ENCODE data around the gene RFX1.

The RFX1 gene

DNA sequence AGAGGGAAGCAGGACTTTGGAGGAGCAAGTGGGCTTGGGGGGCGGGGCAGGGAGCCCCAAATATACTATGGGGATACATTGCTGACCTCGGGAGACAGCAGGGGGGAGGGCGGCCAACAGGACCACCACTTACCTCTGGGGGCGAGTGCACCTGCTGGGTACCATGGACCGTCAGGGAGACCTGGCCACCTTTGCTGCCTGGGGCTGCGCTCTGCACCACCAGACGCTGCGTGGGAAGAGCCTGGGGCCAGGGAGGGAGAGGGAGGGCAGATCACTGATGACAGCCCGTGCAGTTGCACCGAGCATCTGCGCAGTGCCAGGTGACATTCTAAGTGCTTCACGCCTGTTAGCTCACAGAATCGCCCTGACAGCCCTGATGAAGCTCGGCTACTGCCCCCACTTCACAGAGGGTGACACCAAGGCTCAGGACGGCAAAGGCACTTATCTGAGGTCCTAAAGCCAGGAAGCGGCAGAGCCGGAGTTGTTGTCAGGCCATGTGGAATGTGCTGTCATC lies 24.1 kb downstream of the RFX1 start:
- Histone ChIP-seq H3K27me3 (ENCODE audit: low read depth, low read length) (no peaks in the 10 kb centered on the region), H3K4me2 (ENCODE audit: low read length) (no peak overlapping the region), H3K4me3 (ENCODE audit: low read length) (no peak overlapping the region), H3K27ac (ENCODE audit: low read length) (no peak overlapping the region), H3K4me1 (ENCODE audit: low read length) (peaks cover 21% of the 10 kb centered on the region), H3K79me2 (ENCODE audit: low read length) (no peaks in the 10 kb centered on the region), H4K20me1 (ENCODE audit: insufficient read depth, low read length) (no peaks in the 10 kb centered on the region), H3K9me3 (ENCODE audit: insufficient read depth, low read length) (no peaks in the 10 kb centered on the region), H2AFZ (ENCODE audit: low read depth, low read length) (no peak overlapping the region), H3K9ac (ENCODE audit: low read length) (no peak overlapping the region), H3K36me3 (replicated peaks; ENCODE audit: low read depth, low read length) (peaks cover 3% of the 10 kb centered on the region)
- TF ChIP-seq CTCF (IDR thresholded peaks at IDR 0.05; ENCODE audit: low read depth, low read length) (no peak), EZH2phosphoT487 (IDR thresholded peaks at IDR 0.05; ENCODE audit: low read depth) (no peak)

GRCh38 chr19:13981467-13981866 lies 24.7 kb downstream of the RFX1 start:
- Histone ChIP-seq H3K36me3 (replicated peaks; ENCODE audit: low read depth, low read length) (peaks cover 3% of the 10 kb centered on the region), H3K27ac (ENCODE audit: low read length) (no peak overlapping the region), H3K79me2 (ENCODE audit: low read length) (no peaks in the 10 kb centered on the region), H3K9ac (ENCODE audit: low read length) (no peak overlapping the region), H4K20me1 (ENCODE audit: insufficient read depth, low read length) (no peaks in the 10 kb centered on the region), H3K4me1 (ENCODE audit: low read length) (peaks cover 16% of the 10 kb centered on the region), H2AFZ (ENCODE audit: low read depth, low read length) (no peak overlapping the region), H3K27me3 (ENCODE audit: low read depth, low read length) (no peaks in the 10 kb centered on the region), H3K4me2 (ENCODE audit: low read length) (no peak overlapping the region), H3K4me3 (ENCODE audit: low read length) (no peak overlapping the region), H3K9me3 (ENCODE audit: insufficient read depth, low read length) (no peaks in the 10 kb centered on the region)
- no peak for TF ChIP-seq EZH2phosphoT487 (IDR thresholded peaks at IDR 0.05; ENCODE audit: low read depth)
- no peak for TF ChIP-seq CTCF (IDR thresholded peaks at IDR 0.05; ENCODE audit: low read depth, low read length)

DNA sequence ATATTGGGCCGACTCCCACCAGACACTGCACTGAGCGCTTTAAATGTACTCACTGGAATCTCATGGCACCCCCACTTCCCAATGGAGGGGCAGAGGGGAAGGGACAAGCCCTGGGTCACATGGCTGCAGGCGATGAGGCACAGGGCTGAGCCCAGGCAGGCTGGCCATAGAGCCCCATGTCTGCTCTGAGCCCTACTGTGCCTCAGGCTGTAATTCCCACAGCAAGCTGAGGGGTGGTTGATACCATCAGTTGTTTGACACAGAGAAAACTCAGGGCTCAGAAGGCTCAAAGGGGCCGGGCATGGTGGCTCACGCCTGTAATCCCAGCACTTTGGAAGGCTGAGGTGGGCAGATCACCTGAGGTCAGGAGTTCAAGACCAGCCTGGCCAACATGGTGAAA lies 25.1 kb downstream of the RFX1 start:
- Histone ChIP-seq H3K4me1 (ENCODE audit: low read length) (peaks cover 13% of the 10 kb centered on the region), H4K20me1 (ENCODE audit: insufficient read depth, low read length) (no peaks in the 10 kb centered on the region), H3K36me3 (replicated peaks; ENCODE audit: low read depth, low read length) (peaks cover 3% of the 10 kb centered on the region), H3K4me2 (ENCODE audit: low read length) (no peak overlapping the region), H3K79me2 (ENCODE audit: low read length) (no peaks in the 10 kb centered on the region), H3K9ac (ENCODE audit: low read length) (no peak overlapping the region), H2AFZ (ENCODE audit: low read depth, low read length) (no peak overlapping the region), H3K27ac (ENCODE audit: low read length) (no peak overlapping the region), H3K9me3 (ENCODE audit: insufficient read depth, low read length) (no peaks in the 10 kb centered on the region), H3K4me3 (ENCODE audit: low read length) (no peak overlapping the region), H3K27me3 (ENCODE audit: low read depth, low read length) (no peaks in the 10 kb centered on the region)
- TF ChIP-seq CTCF (IDR thresholded peaks at IDR 0.05; ENCODE audit: low read depth, low read length) (no peak), EZH2phosphoT487 (IDR thresholded peaks at IDR 0.05; ENCODE audit: low read depth) (no peak)

DNA sequence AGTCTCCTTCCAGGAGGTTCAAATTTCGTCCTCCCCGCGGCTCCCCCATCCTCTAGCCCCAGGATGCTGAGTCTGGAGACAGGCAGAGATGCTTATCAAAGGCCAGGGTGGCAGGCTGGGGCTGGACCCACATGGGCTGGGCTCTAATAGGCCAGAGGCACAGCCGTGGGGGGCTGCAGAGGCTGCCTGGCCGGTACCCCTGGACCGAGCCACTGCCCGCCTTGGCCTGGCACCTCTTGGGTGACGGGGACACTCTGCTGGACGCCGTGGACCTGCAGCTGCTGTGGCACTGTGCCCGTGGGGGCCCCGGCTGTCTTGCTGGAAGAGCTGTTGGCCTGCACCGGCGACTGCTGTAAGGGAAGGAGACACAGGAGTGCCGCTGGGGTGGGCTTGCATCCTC lies 25.8 kb downstream of the RFX1 start:
- no peak for TF ChIP-seq CTCF (IDR thresholded peaks at IDR 0.05; ENCODE audit: low read depth, low read length)
- no peak for TF ChIP-seq EZH2phosphoT487 (IDR thresholded peaks at IDR 0.05; ENCODE audit: low read depth)
- Histone ChIP-seq H3K9ac (ENCODE audit: low read length) (no peak overlapping the region), H3K4me1 (ENCODE audit: low read length) (peaks cover 6% of the 10 kb centered on the region), H3K4me2 (ENCODE audit: low read length) (no peak overlapping the region), H3K4me3 (ENCODE audit: low read length) (no peak overlapping the region), H3K27me3 (ENCODE audit: low read depth, low read length) (no peaks in the 10 kb centered on the region), H4K20me1 (ENCODE audit: insufficient read depth, low read length) (no peaks in the 10 kb centered on the region), H2AFZ (ENCODE audit: low read depth, low read length) (no peak overlapping the region), H3K9me3 (ENCODE audit: insufficient read depth, low read length) (no peaks in the 10 kb centered on the region), H3K27ac (ENCODE audit: low read length) (no peak overlapping the region), H3K36me3 (replicated peaks; ENCODE audit: low read depth, low read length) (peaks cover 3% of the 10 kb centered on the region), H3K79me2 (ENCODE audit: low read length) (no peaks in the 10 kb centered on the region)

All from OCI-LY3 (cell line).